PC-3 (cell line): ENCODE measurements around the gene NCBP3. TPM values are rescaled to one million over a fixed set of nuclear protein-coding genes. Genes with fewer than 3 reads are reported as not detected.

Experiments
- ATAC-seq: fragments of 200-7000 bp; cut with Tn5 transposase; 2 replicates; pipeline ENCODE4 v1.9.1; 2020; ENCODE audit warnings: mild to moderate bottlenecking, moderate library complexity
- BruUV-seq: library from RNA; stranded (reverse); fragments of 400-500 nt; replicated peaks from 2 replicates; lab custom pipeline; 2021; lab: Mats Ljungman, UMichigan
- CTCF ChIA-PET: fragments of 300-600 bp; sonication (Branson Sonifier 250); formaldehyde crosslinking; loops from one replicate; lab custom pipeline; 2022; ENCODE audit warnings: antibody characterized with exemption; lab: Charles Lee
- POLR2A ChIA-PET: fragments of 300-600 bp; sonication (Branson Sonifier 250); formaldehyde crosslinking; loops from one replicate; lab custom pipeline; 2022; ENCODE audit warnings: antibody characterized with exemption; ENCODE audit not compliant: unreplicated experiment; lab: Charles Lee
- DNase-seq: peaks from one replicate; pipeline ENCODE4 v3.0.0-alpha.2; 2015
- H2AFZ ChIP-seq: fragments of 300-600 bp; sonication (generic); 2 replicates; pipeline ENCODE4 v1.6.0; 2016; ENCODE audit warnings: antibody characterized with exemption, low read length
- H3F3A ChIP-seq: fragments of 300-600 bp; sonication (generic); one replicate; pipeline ENCODE4 v1.6.0; 2017; ENCODE audit warnings: antibody characterized with exemption, low read length, control low read depth, mild to moderate bottlenecking; ENCODE audit not compliant: unreplicated experiment
- H3K27ac ChIP-seq: fragments of 300-600 bp; sonication (generic); 2 replicates; pipeline ENCODE4 v1.5.1; 2016; ENCODE audit warnings: mild to moderate bottlenecking, low read length
- H3K27me3 ChIP-seq: fragments of 300-600 bp; sonication (generic); 2 replicates; pipeline ENCODE4 v1.6.1; 2016; ENCODE audit warnings: low read length, mixed read lengths
- H3K36me3 ChIP-seq: fragments of 300-600 bp; sonication (generic); 2 replicates; pipeline ENCODE4 v1.6.1; 2016; ENCODE audit warnings: low read depth, mixed run types, low read length, mixed read lengths
- H3K4me1 ChIP-seq: fragments of 300-600 bp; sonication (generic); 2 replicates; pipeline ENCODE4 v1.5.1; 2016; ENCODE audit warnings: low read length; ENCODE audit not compliant: insufficient read depth
- H3K4me2 ChIP-seq: fragments of 300-600 bp; sonication (generic); 2 replicates; pipeline ENCODE4 v1.6.0; 2016; ENCODE audit warnings: low read length
- H3K4me3 ChIP-seq: fragments of 300-600 bp; sonication (generic); 2 replicates; pipeline ENCODE4 v1.5.1; 2016; ENCODE audit warnings: mild to moderate bottlenecking, low read length, mixed read lengths
- H3K79me2 ChIP-seq: fragments of 300-600 bp; sonication (generic); 2 replicates; pipeline ENCODE4 v1.6.1; 2017; ENCODE audit warnings: low read length, mixed read lengths
- H3K9ac ChIP-seq: fragments of 300-600 bp; sonication (generic); 2 replicates; pipeline ENCODE4 v1.6.0; 2016; ENCODE audit warnings: mild to moderate bottlenecking, low read length
- H3K9me2 ChIP-seq: fragments of 300-600 bp; sonication (generic); replicated peaks from 2 replicates; pipeline ENCODE4 v1.6.1; 2016; ENCODE audit warnings: mixed run types, low read length, mixed read lengths
- H3K9me3 ChIP-seq: fragments of 300-600 bp; sonication (generic); 2 replicates; pipeline ENCODE4 v1.6.1; 2016; ENCODE audit warnings: low read length, mixed read lengths
- H4K20me1 ChIP-seq: fragments of 300-600 bp; sonication (generic); 2 replicates; pipeline ENCODE4 v1.6.1; 2016; ENCODE audit warnings: low read length, mixed read lengths
- EZH2 ChIP-seq: fragments of 300-600 bp; sonication (generic); IDR thresholded peaks from one replicate; pipeline ENCODE4 v1.6.1; 2017; ENCODE audit warnings: antibody characterized with exemption, mild to moderate bottlenecking, low read length; ENCODE audit not compliant: unreplicated experiment
- EZH2phosphoT487 ChIP-seq: fragments of 300-600 bp; sonication (generic); IDR thresholded peaks from 2 replicates; pipeline ENCODE4 v1.6.1; 2018; ENCODE audit warnings: mild to moderate bottlenecking, antibody characterized with exemption, low read length, borderline replicate concordance
- intact Hi-C: fragments of 100-400 bp; cut with micrococcal nuclease; formaldehyde crosslinking; loops from 2 replicates; pipeline ENCODE4 v1.9.0; 2023
- total RNA-seq: library from RNA; depleted of rRNA; stranded (reverse); fragments of >200 nt; gene quantifications from 2 replicates; pipeline ENCODE4 v1.2.3, GENCODE V29; 2014
- TF ChIP-seq, protein P1 (sequence below): fragments of 300-600 bp; sonication (generic); conservative IDR thresholded peaks from 2 replicates; pipeline ENCODE4 v1.5.1; 2017; ENCODE audit warnings: antibody characterized with exemption, low read depth, mild to moderate bottlenecking, low read length

NCBP3 gene
- total RNA-seq, 1 experiment from 2014 or later, result 21.0 TPM

DNA sequence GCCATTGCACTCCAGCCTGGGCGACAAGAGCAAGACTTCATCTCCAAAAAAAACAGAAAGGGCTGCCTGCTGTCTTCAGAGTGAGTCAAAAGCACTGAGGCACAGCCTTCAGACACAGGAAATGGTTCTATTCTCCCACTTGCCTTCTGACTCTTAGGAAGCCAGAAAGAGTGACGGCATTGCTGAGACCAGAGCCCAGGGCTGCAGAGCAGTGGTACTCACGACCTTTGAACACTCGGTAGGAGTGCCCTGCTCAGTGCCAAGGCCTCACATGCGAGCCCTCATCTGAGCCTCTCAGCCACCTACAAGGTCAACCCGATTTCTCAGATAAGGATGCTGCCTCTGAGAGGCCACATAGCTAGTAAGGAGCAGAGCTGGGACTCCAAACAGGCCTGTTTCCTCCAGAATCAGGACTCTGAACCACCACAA is 41.5 kb downstream of the NCBP3 start:
- Histone ChIP-seq H2AFZ (no peak overlapping the region), H3K27me3 (no peaks in the 10 kb centered on the region), H3K9me3 (no peaks in the 10 kb centered on the region), H3K9me2 (no peaks in the 10 kb centered on the region), H4K20me1 (no peaks in the 10 kb centered on the region), H3K79me2 (no peaks in the 10 kb centered on the region), H3K36me3 (no peaks in the 10 kb centered on the region), H3K4me1 (peaks cover 31% of the 10 kb centered on the region), H3K4me3 (no peak overlapping the region), H3K4me2 (no peak overlapping the region), H3K9ac (no peak overlapping the region), H3K27ac (no peak overlapping the region), H3F3A (peaks cover 3% of the 10 kb centered on the region)
- POLR2A ChIA-PET, result no interaction called here
- CTCF ChIA-PET, result no interaction called here
- no peak for ATAC-seq
- DNase-seq, result no peak
- intact Hi-C loops, result no loop called here
- TF ChIP-seq EZH2phosphoT487 (no peak), EZH2 (no peak)
- TF ChIP-seq, protein P1, sequence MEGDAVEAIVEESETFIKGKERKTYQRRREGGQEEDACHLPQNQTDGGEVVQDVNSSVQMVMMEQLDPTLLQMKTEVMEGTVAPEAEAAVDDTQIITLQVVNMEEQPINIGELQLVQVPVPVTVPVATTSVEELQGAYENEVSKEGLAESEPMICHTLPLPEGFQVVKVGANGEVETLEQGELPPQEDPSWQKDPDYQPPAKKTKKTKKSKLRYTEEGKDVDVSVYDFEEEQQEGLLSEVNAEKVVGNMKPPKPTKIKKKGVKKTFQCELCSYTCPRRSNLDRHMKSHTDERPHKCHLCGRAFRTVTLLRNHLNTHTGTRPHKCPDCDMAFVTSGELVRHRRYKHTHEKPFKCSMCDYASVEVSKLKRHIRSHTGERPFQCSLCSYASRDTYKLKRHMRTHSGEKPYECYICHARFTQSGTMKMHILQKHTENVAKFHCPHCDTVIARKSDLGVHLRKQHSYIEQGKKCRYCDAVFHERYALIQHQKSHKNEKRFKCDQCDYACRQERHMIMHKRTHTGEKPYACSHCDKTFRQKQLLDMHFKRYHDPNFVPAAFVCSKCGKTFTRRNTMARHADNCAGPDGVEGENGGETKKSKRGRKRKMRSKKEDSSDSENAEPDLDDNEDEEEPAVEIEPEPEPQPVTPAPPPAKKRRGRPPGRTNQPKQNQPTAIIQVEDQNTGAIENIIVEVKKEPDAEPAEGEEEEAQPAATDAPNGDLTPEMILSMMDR, result no peak
- BruUV-seq, result no TSS peak

DNA sequence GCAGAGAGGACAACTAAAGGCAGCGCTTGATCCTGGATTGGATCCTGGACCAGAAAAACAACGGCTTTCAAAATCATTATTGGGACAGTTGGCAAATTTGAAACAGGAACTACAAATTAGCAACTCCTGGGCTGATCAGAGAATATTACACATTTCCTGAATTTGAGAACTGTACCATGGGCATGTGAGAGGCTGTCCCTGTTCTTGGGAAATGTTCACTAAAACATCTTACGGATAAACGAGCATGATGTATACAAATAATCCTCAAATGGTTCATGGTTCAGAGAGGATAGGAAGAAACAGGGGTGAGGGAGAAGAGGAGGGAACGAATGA is 42.8 kb downstream of the NCBP3 start:
- no peak for DNase-seq
- H3K79me2 ChIP-seq, result no peaks in the 10 kb centered on the region
- H3K36me3 ChIP-seq, result no peaks in the 10 kb centered on the region
- peak overlapping the region; percentile 89 for H3K27ac ChIP-seq
- TF ChIP-seq EZH2, result no peak
- TF ChIP-seq, protein P1, result no peak
- no peak for TF ChIP-seq EZH2phosphoT487
- H3K9me2 ChIP-seq, result no peaks in the 10 kb centered on the region
- no peak overlapping the region for H2AFZ ChIP-seq
- peaks cover 30% of the 10 kb centered on the region for H3K4me1 ChIP-seq
- POLR2A ChIA-PET, result no interaction called here
- no TSS peak for BruUV-seq
- H3K4me3 ChIP-seq, result no peak overlapping the region
- H3F3A ChIP-seq, result peaks cover 3% of the 10 kb centered on the region
- no peaks in the 10 kb centered on the region for H3K27me3 ChIP-seq
- no peaks in the 10 kb centered on the region for H4K20me1 ChIP-seq
- no peak for ATAC-seq
- no peak overlapping the region for H3K9ac ChIP-seq
- intact Hi-C loops, result loop anchor here (2.0 kb wide), 1 partner anchor 66 kb away; no protein-coding TSS in a partner anchor
- peak overlapping the region; percentile 53 for H3K4me2 ChIP-seq
- no peaks in the 10 kb centered on the region for H3K9me3 ChIP-seq
- CTCF ChIA-PET, result no interaction called here

DNA sequence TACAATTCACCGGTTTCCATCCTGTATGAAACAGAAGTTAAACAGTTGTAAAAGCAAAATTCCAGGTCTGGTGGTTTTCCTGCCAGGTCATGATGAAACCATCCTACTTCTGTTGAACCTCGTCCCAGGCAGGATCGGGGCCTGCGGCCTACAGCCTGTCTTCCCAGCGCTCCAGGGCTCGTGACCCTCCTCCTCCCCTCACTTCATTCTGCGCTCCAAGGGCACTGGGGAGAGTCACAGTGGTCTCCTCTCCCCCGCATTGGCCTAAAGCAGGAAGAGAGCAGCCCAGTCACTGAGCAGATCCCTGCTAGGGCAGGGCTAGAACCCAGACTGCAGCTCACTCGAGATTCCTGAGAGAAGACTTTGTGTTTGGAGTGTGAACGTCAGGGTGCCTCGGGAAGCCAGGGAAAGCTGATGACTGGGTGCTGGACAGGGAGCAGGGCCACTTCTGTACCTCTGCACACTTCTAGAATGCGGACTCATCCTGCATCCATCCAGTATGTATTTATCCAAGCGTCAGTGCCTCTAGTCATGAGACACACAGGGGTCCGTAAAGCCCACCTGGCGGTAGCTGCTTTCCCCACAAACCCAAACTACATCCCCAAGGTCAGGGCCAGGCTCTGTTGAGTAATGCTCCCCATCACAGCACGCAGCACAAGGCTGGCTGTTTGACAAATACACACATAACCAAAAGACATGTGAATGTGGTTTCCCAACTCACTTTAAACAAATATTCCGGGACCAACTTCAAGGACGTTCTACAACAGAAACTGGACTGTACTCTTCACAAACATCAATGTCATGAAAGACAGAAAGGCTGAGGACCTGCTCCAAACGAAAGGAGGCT is 43.4 kb downstream of the NCBP3 start:
- H3K4me3 ChIP-seq, result no peak overlapping the region
- no peaks in the 10 kb centered on the region for H3K36me3 ChIP-seq
- peaks cover 3% of the 10 kb centered on the region for H3F3A ChIP-seq
- H2AFZ ChIP-seq, result no peak overlapping the region
- TF ChIP-seq EZH2phosphoT487, result no peak
- TF ChIP-seq EZH2, result no peak
- TF ChIP-seq, protein P1, result no peak
- no peaks in the 10 kb centered on the region for H4K20me1 ChIP-seq
- ChIA-PET CTCF (no interaction called here), POLR2A (no interaction called here)
- DNase-seq (peak; percentile 79), ATAC-seq (peak; percentile 74)
- H3K27me3 ChIP-seq, result no peaks in the 10 kb centered on the region
- intact Hi-C loops, result loop anchor here (1.0 to 2.0 kb wide), 2 partner anchors 11 to 66 kb away; no protein-coding TSS in a partner anchor
- H3K27ac ChIP-seq, result peak overlapping the region; percentile 89
- H3K4me1 ChIP-seq, result peaks cover 31% of the 10 kb centered on the region
- no peaks in the 10 kb centered on the region for H3K9me3 ChIP-seq
- no peaks in the 10 kb centered on the region for H3K79me2 ChIP-seq
- no TSS peak for BruUV-seq
- H3K9ac ChIP-seq, result peak overlapping the region; percentile 56
- peak overlapping the region; percentile 53 for H3K4me2 ChIP-seq
- no peaks in the 10 kb centered on the region for H3K9me2 ChIP-seq
